GM20000 (cell line): ENCODE results near the gene SLC6A6.

Experiments used
- DNase-seq: peaks from one replicate; pipeline ENCODE4 v3.0.0; 2012; ENCODE audit warnings: low spot score
- CTCF ChIP-seq: IDR thresholded peaks from 2 replicates; pipeline ENCODE4 v1.5.1; 2012; ENCODE audit warnings: mild to moderate bottlenecking, control low read depth; ENCODE audit errors: extremely low read depth, missing control alignments

Gene SLC6A6

GRCh38 chr3:14532691-14533456, 130.5 kb downstream of the SLC6A6 start:
- DNase-seq: no peak

GRCh38 chr3:14533457-14533958, 131.1 kb downstream of the SLC6A6 start:
- TF ChIP-seq CTCF: no peak
- DNase-seq: no peak

More at GRCh38 chr3:14532691-14533456, 130.5 kb downstream of the SLC6A6 start:
- TF ChIP-seq CTCF: no peak

- TF ChIP-seq CTCF: no peak
- DNase-seq: no peak
Measured at GRCh38 chr3:14534516-14535191, 132.2 kb downstream of the SLC6A6 start.

GRCh38 chr3:14535616-14536015, 133.2 kb downstream of the SLC6A6 start:
- DNase-seq: no peak
- TF ChIP-seq CTCF: no peak

- no peak for DNase-seq
- TF ChIP-seq CTCF: no peak
Measured at GRCh38 chr3:14536055-14536815, 133.8 kb downstream of the SLC6A6 start.

- TF ChIP-seq CTCF: no peak
- no peak for DNase-seq
Measured at GRCh38 chr3:14536837-14537589, 134.6 kb downstream of the SLC6A6 start.
